ENCODE measurements around the gene CHRND.

- TF ChIP-seq CTCF (IDR thresholded peaks at IDR 0.05; ENCODE audit: poor library complexity) (no peak), EZH2 (IDR thresholded peaks at IDR 0.05; ENCODE audit: borderline replicate concordance) (no peak)
Measured at GRCh38 chr2:232497348-232497747, 28.6 kb upstream of the CHRND start.
